Measurements from ENCODE around the gene BMAL1.

The BMAL1 gene

GRCh38 chr11:13277768-13278608, at the start of gene BMAL1:
Gene BMAL1 (plus strand): TSS chr11:13277790. CDS start chr11:13354309, 76,519 bp downstream.
- FAIRE-seq (no peak), DNase-seq (ENCODE audit: insufficient read length, low spot score) (no peak)
- TF ChIP-seq, protein P1, sequence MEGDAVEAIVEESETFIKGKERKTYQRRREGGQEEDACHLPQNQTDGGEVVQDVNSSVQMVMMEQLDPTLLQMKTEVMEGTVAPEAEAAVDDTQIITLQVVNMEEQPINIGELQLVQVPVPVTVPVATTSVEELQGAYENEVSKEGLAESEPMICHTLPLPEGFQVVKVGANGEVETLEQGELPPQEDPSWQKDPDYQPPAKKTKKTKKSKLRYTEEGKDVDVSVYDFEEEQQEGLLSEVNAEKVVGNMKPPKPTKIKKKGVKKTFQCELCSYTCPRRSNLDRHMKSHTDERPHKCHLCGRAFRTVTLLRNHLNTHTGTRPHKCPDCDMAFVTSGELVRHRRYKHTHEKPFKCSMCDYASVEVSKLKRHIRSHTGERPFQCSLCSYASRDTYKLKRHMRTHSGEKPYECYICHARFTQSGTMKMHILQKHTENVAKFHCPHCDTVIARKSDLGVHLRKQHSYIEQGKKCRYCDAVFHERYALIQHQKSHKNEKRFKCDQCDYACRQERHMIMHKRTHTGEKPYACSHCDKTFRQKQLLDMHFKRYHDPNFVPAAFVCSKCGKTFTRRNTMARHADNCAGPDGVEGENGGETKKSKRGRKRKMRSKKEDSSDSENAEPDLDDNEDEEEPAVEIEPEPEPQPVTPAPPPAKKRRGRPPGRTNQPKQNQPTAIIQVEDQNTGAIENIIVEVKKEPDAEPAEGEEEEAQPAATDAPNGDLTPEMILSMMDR (IDR thresholded peaks at IDR 0.05; ENCODE audit: insufficient read depth, missing control alignments) = no peak

DNA sequence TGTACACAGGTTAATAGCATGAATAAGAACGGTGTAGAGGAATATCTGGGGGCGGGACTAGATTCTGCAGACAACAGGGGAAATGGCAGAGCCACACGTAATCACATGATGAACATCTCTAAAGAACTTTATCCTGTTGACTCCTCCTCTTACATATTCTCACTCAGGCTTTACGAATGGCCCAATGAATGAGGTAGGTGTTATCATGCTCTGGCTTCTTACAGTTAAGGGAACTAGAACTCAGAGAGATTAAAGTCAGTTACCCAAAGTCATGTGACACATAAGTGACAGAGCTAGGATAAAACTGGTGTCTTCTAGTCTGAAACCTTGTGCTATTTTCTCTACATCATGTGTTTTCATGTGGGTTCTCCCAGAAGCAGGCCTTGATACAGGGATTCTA, 49.0 kb upstream of the BMAL1 start:
- TF ChIP-seq, protein P1 (IDR thresholded peaks at IDR 0.05; ENCODE audit: insufficient read depth, missing control alignments) = no peak
- DNase-seq (ENCODE audit: insufficient read length, low spot score) = no peak
- no peak for FAIRE-seq

DNA sequence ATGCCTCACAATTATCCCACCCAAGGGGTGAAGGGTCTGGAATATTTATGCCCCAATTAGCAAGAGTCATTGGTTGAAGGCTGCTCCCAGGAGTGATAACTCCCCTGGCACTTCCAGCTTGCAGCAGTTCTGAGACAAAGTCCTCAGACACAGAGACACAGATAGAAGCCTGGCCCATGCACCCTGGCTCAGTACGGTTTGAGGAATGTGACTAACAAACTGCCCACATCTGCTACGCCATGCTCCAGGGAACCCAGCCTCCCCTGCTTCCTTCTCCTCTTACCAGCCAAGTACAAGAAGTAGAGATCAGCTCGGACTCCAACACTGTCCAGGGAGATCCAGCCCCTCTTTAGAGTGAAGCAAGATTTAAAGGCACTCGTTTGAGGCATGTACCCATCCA, 48.5 kb upstream of the BMAL1 start:
- no peak for FAIRE-seq
- TF ChIP-seq, protein P1 (IDR thresholded peaks at IDR 0.05; ENCODE audit: insufficient read depth, missing control alignments) = no peak
- no peak for DNase-seq (ENCODE audit: insufficient read length, low spot score)

GRCh38 chr11:13229711-13230318, 47.8 kb upstream of the BMAL1 start:
- FAIRE-seq (no peak), DNase-seq (ENCODE audit: insufficient read length, low spot score) (no peak)
- TF ChIP-seq, protein P1 (IDR thresholded peaks at IDR 0.05; ENCODE audit: insufficient read depth, missing control alignments) = no peak

DNA sequence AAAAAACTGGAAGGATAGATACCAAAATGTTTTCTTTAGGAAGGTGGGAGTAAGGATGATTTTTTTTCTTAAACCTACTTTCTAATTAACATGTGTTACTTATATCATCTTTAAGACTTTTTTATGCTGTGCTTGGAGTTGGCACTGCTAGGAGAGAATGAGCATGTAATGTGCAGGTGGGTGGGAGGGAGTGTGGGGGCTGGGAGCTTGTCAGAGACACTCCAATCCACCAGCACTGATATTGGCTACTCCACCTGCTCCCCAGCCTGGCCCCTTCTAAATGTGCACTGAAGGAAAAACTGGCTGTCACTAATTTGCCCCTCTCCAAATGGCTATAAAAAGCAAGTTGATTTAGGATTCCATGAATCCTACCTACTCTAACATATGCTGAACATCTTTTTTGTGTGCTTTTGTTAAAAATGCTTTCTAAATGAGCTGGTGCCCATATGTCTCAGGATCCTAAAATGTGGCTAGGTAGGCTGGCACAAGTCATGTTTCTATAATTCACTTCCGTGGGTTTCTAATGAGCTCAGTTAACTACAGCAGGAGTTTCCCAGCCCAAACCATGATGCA, 44.3 kb upstream of the BMAL1 start:
- TF ChIP-seq, protein P1 (IDR thresholded peaks at IDR 0.05; ENCODE audit: insufficient read depth, missing control alignments) = no peak
- DNase-seq (ENCODE audit: insufficient read length, low spot score) (no peak), FAIRE-seq (no peak)

- TF ChIP-seq, protein P1 (IDR thresholded peaks at IDR 0.05; ENCODE audit: insufficient read depth, missing control alignments) = no peak
- FAIRE-seq (no peak), DNase-seq (ENCODE audit: insufficient read length, low spot score) (no peak)
These were observed 41.7 kb upstream of the BMAL1 start for GRCh38 chr11:13235895-13236294.

Measured in D721Med (cell line).